Uterus (tissue), 4 donors: ENCODE results near the gene GNG7. TPM values are rescaled to one million over a fixed set of nuclear protein-coding genes. Genes with fewer than 3 reads are reported as not detected.

Experiments
- DNase-seq, 2 donors: peaks; one replicate each; pipeline ENCODE4 v3.0.0-alpha.2; 2019 to 2020
- H3K27ac ChIP-seq, 2 donors: fragments of 200-600 bp; sonication (generic); 1 replicate in 1 of 2; 2 replicates in 1 of 2; pipeline ENCODE4 v1.5.1; 2016 to 2018
- H3K27me3 ChIP-seq, 2 donors: fragments of 200-600 bp; sonication (generic); one replicate each; pipeline ENCODE4 v1.5.1; 2018 to 2019; ENCODE audit warnings: control low read depth in 1 of 2
- H3K36me3 ChIP-seq, 2 donors: fragments of 200-600 bp; sonication (generic); one replicate each; pipeline ENCODE4 v1.5.1; 2019; ENCODE audit warnings: control low read depth in 1 of 2
- H3K4me1 ChIP-seq, 2 donors: fragments of 200-600 bp; sonication (generic); one replicate each; pipeline ENCODE4 v1.5.1; 2018 to 2019; ENCODE audit warnings: control low read depth in 1 of 2
- H3K4me3 ChIP-seq, 2 donors: fragments of 200-600 bp; sonication (generic); 1 replicate in 1 of 2; 2 replicates in 1 of 2; pipeline ENCODE4 v1.5.1; 2018 to 2019; ENCODE audit warnings: mild to moderate bottlenecking in 1 of 2
- H3K9me3 ChIP-seq, 2 donors: fragments of 200-600 bp; sonication (generic); one replicate each; pipeline ENCODE4 v1.5.1; 2019; ENCODE audit warnings: control low read depth in 1 of 2
- CTCF ChIP-seq, 4 experiments: fragments of 200-600 bp in 2 of 4; fragments of 450-650 bp in 2 of 4; sonication (generic) in 2 of 4; IDR thresholded peaks; one replicate each; pipeline ENCODE4 v1.5.1; 2016 to 2019; ENCODE audit warnings: antibody characterized with exemption in 4 of 4, mild to moderate bottlenecking in 2 of 4, moderate library complexity in 1 of 4
- POLR2A ChIP-seq, 2 donors: fragments of 450-650 bp; IDR thresholded peaks; one replicate each; pipeline ENCODE4 v1.6.1; 2016; ENCODE audit warnings: antibody characterized with exemption in 2 of 2, mild to moderate bottlenecking in 1 of 2, moderate library complexity in 1 of 2
- intact Hi-C: fragments of 100-400 bp; cut with DNase I; formaldehyde crosslinking; loops from one replicate; pipeline ENCODE4 v1.15.1; 2023; ENCODE audit warnings: low total_unique reads
- microRNA-seq: library from miRNA; unstranded; fragments of <30 nt; microRNA quantifications from one replicate; pipeline ENCODE4, GENCODE V29; 2016; ENCODE audit warnings: borderline microRNAs expressed, borderline replicate concordance
- small RNA-seq: library from RNA; depleted of rRNA; stranded (forward); fragments of <200 nt; gene quantifications from one replicate; pipeline ENCODE3, GENCODE V24; 2016
- total RNA-seq, 4 donors: library from RNA; depleted of rRNA in 3 of 4; stranded (reverse); fragments of >200 nt in 3 of 4; gene quantifications; one replicate each; pipeline versions ENCODE4 v1.1.0 to v1.2.4, GENCODE V29; 2014 to 2023
- donor health status: DM: yes; HTN: yes; CAD: no.

The GNG7 gene
- total RNA-seq, 4 donors from 2014 or later: 0.88 to 11.1 (median 3.2) TPM

GRCh38 chr19:2461751-2462634 lies 240.5 kb downstream of the GNG7 start:
- H3K4me1 ChIP-seq: peaks cover 0 to 11% of the 10 kb centered on the region in 2 donors
- H3K9me3 ChIP-seq: no peaks in the 10 kb centered on the region
- no peaks in the 10 kb centered on the region for H3K27me3 ChIP-seq
- peak overlapping the region in 1 of 2 donors; percentile 61 for H3K27ac ChIP-seq
- H3K4me3 ChIP-seq: peak overlapping the region; percentile 30 to 60
- no peaks in the 10 kb centered on the region for H3K36me3 ChIP-seq
- TF ChIP-seq POLR2A (IDR thresholded peaks at IDR 0.05): no peak
- no peak for TF ChIP-seq CTCF (IDR thresholded peaks at IDR 0.05)
- DNase-seq: peak in 1 of 2 donors; percentile 41
- intact Hi-C loops: no loop called here

Small RNA genes lying within 50 kb of the gene (microRNA-seq; reads per million reads assigned to microRNA genes)
- gene MIR7850: not detected

Small RNA genes lying within 50 kb of the gene (small RNA-seq; reads per million reads assigned to genes)
- gene MIR7850: not detected
- not detected for gene RN7SL121P
- not detected for gene RNU6-993P

Other genes with a start within 250 kb of the GNG7 start
- gene LMNB2, start 245.7 kb downstream of the GNG7 start, total RNA-seq: 10 to 100 TPM; 10.3 to 75.7 (median 17.1) TPM
- gene GADD45B, start 226.6 kb downstream of the GNG7 start, total RNA-seq: 10 to 100 TPM; 17.6 to 68.2 (median 38.0) TPM
- gene DIRAS1, start 18.7 kb upstream of the GNG7 start, total RNA-seq: 10 to 100 TPM in 1 of 4 donors, 1 to 10 TPM in 3; 1.0 to 34.1 (median 4.9) TPM
- gene SLC39A3, start 37.3 kb upstream of the GNG7 start, total RNA-seq: 100 to 1,000 TPM in 1 of 4 donors, 10 to 100 TPM in 2, 1 to 10 TPM in 1; 4.7 to 138 (median 28.2) TPM
- 10 to 100 TPM in 3 of 4 donors, 1 to 10 TPM in 1; 9.5 to 50.7 (median 23.6) TPM for gene SGTA, start 80.6 kb upstream of the GNG7 start, total RNA-seq
- gene THOP1, start 82.8 kb upstream of the GNG7 start, total RNA-seq: 10 to 100 TPM in 2 of 4 donors, 1 to 10 TPM in 2; 5.9 to 51.8 (median 25.2) TPM
- gene ZNF554, start 117.2 kb upstream of the GNG7 start, total RNA-seq: 10 to 100 TPM in 1 of 4 donors, 1 to 10 TPM in 3; 2.1 to 15.8 (median 5.0) TPM
- gene ZNF555, start 138.8 kb upstream of the GNG7 start, total RNA-seq: 10 to 100 TPM in 3 of 4 donors, 1 to 10 TPM in 1; 4.6 to 22.7 (median 17.7) TPM
- under 1 TPM in 2 of 4 donors, not detected in 2; 0.28 to 0.73 TPM for gene ZNF556, start 164.6 kb upstream of the GNG7 start, total RNA-seq
- gene ZNF57, start 198.2 kb upstream of the GNG7 start, total RNA-seq: 1 to 10 TPM; 3.2 to 7.7 (median 5.3) TPM
- gene ZNF77, start 242.3 kb upstream of the GNG7 start, total RNA-seq: 10 to 100 TPM in 2 of 4 donors, 1 to 10 TPM in 2; 2.4 to 17.9 (median 9.1) TPM